ENCODE measurements around the gene PPP2R5E. TPM values are rescaled to one million over a fixed set of nuclear protein-coding genes. Genes with fewer than 3 reads are reported as not detected.

The PPP2R5E gene
- total and polyA plus RNA-seq, 9 of the 15 experiments (the other 6 are each of a cell fraction or from before 2014, with no cell fraction given) = 4.2 to 30.3 (median 11.0) TPM

GRCh38 chr14:63543000-63543825 is at the start of gene PPP2R5E (continued):
- no peak for TF ChIP-seq FOSL1 (tag; conservative IDR thresholded peaks at IDR 0.05)
- TF ChIP-seq ZNF175 (CRISPR knock-in tag; IDR thresholded peaks at IDR 0.05; ENCODE audit: low read depth) = no peak
- peak; percentile 30; the same call in 1 of the 2 replicates for TF ChIP-seq SMAD4 (CRISPR knock-in tag; conservative IDR thresholded peaks at IDR 0.05)
- no peak for TF ChIP-seq ZBTB34 (CRISPR knock-in tag; IDR thresholded peaks at IDR 0.05)
- TF ChIP-seq RBM39 (optimal IDR thresholded peaks at IDR 0.05; ENCODE audit: low read depth, low read length) = no peak
- TF ChIP-seq ZNF695 (CRISPR knock-in tag; IDR thresholded peaks at IDR 0.05) = no peak
- no peak for TF ChIP-seq ZNF3 (CRISPR knock-in tag; IDR thresholded peaks at IDR 0.05)
- TF ChIP-seq KLF16 (IDR thresholded peaks at IDR 0.05) = no peak
- TF ChIP-seq ZNF518B (CRISPR knock-in tag; IDR thresholded peaks at IDR 0.05) = no peak
- TF ChIP-seq ZNF707 (CRISPR knock-in tag; conservative IDR thresholded peaks at IDR 0.05) = no peak
- no peak for TF ChIP-seq ADNP (tag; IDR thresholded peaks at IDR 0.05)
- no peak for TF ChIP-seq RREB1 (CRISPR knock-in tag; IDR thresholded peaks at IDR 0.05)
- no peak for TF ChIP-seq CHCHD3 (CRISPR knock-in tag; IDR thresholded peaks at IDR 0.05)
- TF ChIP-seq ZNF239 (CRISPR knock-in tag; IDR thresholded peaks at IDR 0.05) = no peak
- no peak for TF ChIP-seq HLTF (IDR thresholded peaks at IDR 0.05)
- peak; percentile 80 for TF ChIP-seq TFAP4 (CRISPR knock-in tag; IDR thresholded peaks at IDR 0.05; ENCODE audit: borderline replicate concordance)
